ENCODE data around the gene SPINK6. TPM values are rescaled to one million over a fixed set of nuclear protein-coding genes. Genes with fewer than 3 reads are reported as not detected.

The SPINK6 gene
- total RNA-seq, 2 donors from 2014 or later, result not detected

DNA sequence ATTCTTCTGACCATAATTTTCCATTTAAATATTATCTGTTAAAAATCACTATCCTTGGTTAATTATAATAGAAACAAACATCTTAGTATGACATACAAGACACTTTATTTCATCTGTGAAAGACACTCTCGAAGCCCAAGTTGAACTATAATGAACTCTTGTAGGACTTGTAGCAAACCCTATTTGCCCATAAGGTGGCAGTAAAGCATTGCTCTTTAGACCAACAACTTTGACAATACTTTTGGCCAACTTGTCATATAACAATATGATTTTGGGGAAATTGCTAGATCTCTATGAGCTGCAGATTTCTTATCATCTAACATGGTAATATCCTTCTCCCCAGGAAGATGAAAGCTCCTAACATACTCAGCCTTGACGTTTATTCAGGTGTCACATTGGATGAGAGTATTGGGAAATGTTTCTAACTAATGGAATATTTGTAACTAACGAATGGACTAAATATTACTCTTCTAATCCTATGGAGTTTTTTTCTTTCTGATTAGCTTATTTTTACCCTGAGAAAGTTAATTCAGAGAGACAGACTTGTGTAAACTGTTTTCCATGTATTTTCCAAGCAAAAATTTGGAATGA lies 23.5 kb upstream of the SPINK6 start:
- 32 to 33% methylated on average over 3 of the region's 3 CpGs for whole genome bisulfite sequencing, 2 donors
- Histone ChIP-seq H3K4me1 (no peaks in the 10 kb centered on the region), H3K4me3 (no peak overlapping the region), H3K36me3 (replicated peaks in 1 of 2; ENCODE audit: insufficient read depth in 1 of 2, low read depth in 2 of 2) (no peaks in the 10 kb centered on the region), H3K27ac (no peak overlapping the region), H3K9me3 (no peaks in the 10 kb centered on the region), H3K27me3 (no peaks in the 10 kb centered on the region)
- intact Hi-C loops (cut with DNase I), result no loop called here
- TF ChIP-seq POLR2A (IDR thresholded peaks at IDR 0.05), result no peak
- TF ChIP-seq, protein P1, sequence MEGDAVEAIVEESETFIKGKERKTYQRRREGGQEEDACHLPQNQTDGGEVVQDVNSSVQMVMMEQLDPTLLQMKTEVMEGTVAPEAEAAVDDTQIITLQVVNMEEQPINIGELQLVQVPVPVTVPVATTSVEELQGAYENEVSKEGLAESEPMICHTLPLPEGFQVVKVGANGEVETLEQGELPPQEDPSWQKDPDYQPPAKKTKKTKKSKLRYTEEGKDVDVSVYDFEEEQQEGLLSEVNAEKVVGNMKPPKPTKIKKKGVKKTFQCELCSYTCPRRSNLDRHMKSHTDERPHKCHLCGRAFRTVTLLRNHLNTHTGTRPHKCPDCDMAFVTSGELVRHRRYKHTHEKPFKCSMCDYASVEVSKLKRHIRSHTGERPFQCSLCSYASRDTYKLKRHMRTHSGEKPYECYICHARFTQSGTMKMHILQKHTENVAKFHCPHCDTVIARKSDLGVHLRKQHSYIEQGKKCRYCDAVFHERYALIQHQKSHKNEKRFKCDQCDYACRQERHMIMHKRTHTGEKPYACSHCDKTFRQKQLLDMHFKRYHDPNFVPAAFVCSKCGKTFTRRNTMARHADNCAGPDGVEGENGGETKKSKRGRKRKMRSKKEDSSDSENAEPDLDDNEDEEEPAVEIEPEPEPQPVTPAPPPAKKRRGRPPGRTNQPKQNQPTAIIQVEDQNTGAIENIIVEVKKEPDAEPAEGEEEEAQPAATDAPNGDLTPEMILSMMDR (IDR thresholded peaks at IDR 0.05), result peak; percentile 23 to 77 (median 69)
- DNase-seq (peak in 2 of 4 donors; percentile 9 to 46), ATAC-seq (peak; percentile 52)

DNA sequence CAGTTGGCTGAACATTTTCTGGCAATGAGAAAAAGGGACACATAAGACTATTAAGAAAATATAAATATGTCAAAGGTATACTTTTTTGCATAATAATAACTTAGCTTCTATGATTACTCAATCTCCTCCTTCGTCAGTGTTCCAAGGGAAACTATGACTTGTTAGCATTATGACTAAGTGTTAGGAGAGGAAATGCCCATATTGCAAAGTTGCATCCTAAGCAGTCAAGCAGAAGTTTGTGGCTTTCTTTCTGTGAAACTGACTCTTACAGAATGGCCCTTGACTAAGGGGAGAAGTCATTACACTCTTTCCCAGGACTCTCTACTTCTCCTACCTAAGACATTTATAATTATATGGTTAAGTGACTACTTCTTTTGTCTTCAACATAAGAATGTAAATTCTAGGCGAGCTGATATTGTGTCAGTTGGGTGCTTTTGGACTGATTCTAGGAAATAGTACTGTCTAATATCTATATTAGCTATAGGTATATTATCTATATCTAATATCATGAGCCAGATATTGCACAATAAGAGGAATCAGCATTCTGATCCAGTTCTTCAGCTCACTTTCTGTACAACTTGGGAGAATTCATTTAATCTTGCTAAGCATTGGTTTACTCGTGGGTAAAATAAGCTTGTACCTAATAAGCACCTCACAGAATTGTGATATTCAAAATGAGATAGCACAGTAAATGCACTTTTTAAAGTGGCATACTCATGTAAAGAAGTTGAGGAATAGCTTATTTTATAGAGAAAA lies 16.4 kb upstream of the SPINK6 start:
- Histone ChIP-seq H3K27ac (peak overlapping the region in 1 of 4 donors; percentile 50), H3K9me3 (no peaks in the 10 kb centered on the region), H3K4me3 (no peak overlapping the region), H3K36me3 (replicated peaks in 1 of 2; ENCODE audit: insufficient read depth in 1 of 2, low read depth in 2 of 2) (no peaks in the 10 kb centered on the region), H3K4me1 (no peaks in the 10 kb centered on the region), H3K27me3 (no peaks in the 10 kb centered on the region)
- 58 to 75% methylated on average over 3 of the region's 3 CpGs for WGBS, 2 donors
- ATAC-seq (no peak), DNase-seq (peak in 1 of 4 donors; percentile 15)
- intact Hi-C loops (cut with DNase I), result no loop called here
- no peak for TF ChIP-seq POLR2A (IDR thresholded peaks at IDR 0.05)
- TF ChIP-seq, protein P1 (IDR thresholded peaks at IDR 0.05), result no peak

DNA sequence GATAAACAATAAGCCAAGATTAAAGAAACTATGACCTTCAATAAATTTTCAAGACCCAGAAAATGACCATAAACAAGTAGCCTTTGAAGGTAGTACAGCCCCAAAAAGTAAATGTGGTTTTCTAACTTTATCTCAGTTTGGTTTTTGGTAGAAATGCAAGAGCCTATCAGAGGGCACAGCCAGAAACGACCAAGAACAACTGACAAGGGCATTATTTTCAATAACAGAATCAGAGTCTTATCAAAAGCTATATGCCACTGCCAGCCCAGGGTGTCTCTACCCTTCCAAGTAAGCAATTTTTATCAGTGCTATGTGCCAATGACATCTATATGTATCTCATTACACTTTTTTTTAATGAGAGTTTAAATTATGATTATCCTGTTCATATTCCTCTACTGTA lies 11.8 kb upstream of the SPINK6 start:
- TF ChIP-seq, protein P1 (IDR thresholded peaks at IDR 0.05), result no peak
- TF ChIP-seq POLR2A (IDR thresholded peaks at IDR 0.05), result no peak
- intact Hi-C loops (cut with DNase I), result no loop called here
- Histone ChIP-seq H3K9me3 (no peaks in the 10 kb centered on the region), H3K27ac (no peak overlapping the region), H3K4me3 (no peak overlapping the region), H3K27me3 (no peaks in the 10 kb centered on the region), H3K4me1 (no peaks in the 10 kb centered on the region), H3K36me3 (replicated peaks in 1 of 2; ENCODE audit: insufficient read depth in 1 of 2, low read depth in 2 of 2) (no peaks in the 10 kb centered on the region)
- DNase-seq (no peak), ATAC-seq (no peak)
- WGBS, 2 donors, result 25% methylated on average over 1 of the region's 1 CpG

DNA sequence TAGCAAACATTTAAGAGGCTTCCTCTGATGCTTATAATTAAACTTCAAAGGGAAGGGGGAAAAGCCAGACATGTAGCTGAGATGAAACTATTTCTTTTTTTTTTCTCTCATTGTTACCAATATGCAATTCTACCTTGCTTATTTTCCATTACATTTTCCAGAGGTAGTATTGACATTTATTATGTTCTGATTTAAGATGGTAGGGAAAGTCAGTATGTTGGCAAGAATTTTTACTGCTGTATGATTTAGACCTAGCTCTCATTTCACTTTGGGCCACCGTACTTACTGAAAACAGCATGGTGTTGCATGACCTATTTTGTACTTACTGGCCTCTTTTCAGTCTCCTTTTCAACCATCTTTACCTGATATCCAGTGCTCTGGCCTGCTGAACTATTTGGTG lies 9.6 kb upstream of the SPINK6 start:
- Histone ChIP-seq H3K4me1 (no peaks in the 10 kb centered on the region), H3K9me3 (no peaks in the 10 kb centered on the region), H3K27ac (no peak overlapping the region), H3K27me3 (no peaks in the 10 kb centered on the region), H3K4me3 (no peak overlapping the region), H3K36me3 (replicated peaks in 1 of 2; ENCODE audit: insufficient read depth in 1 of 2, low read depth in 2 of 2) (no peaks in the 10 kb centered on the region)
- 88 to 97% methylated on average over 1 of the region's 1 CpG for WGBS, 2 donors
- DNase-seq (no peak), ATAC-seq (no peak)
- intact Hi-C loops (cut with DNase I), result no loop called here
- TF ChIP-seq POLR2A (IDR thresholded peaks at IDR 0.05), result no peak
- TF ChIP-seq, protein P1 (IDR thresholded peaks at IDR 0.05), result no peak
